ENCODE measurements around the gene CTNNA3.

The CTNNA3 gene

GRCh38 chr10:66762218-66762729, 933.7 kb downstream of the CTNNA3 start:
- Histone ChIP-seq H3K79me2 (ENCODE audit: insufficient read depth, low read length) (no peaks in the 10 kb centered on the region), H3K9me3 (ENCODE audit: insufficient read depth, low read depth, low read length) (no peaks in the 10 kb centered on the region), H2AFZ (ENCODE audit: low read length) (no peak overlapping the region), H3K4me1 (ENCODE audit: insufficient read depth, low read length, poor library complexity, severe bottlenecking) (no peaks in the 10 kb centered on the region), H3K4me3 (ENCODE audit: low read length, poor library complexity, severe bottlenecking) (no peak overlapping the region), H3K9me2 (replicated peaks; ENCODE audit: low read depth, low read length) (no peaks in the 10 kb centered on the region), H3K36me3 (ENCODE audit: insufficient read depth, low read length) (no peaks in the 10 kb centered on the region), H4K20me1 (ENCODE audit: insufficient read depth, low read length, poor library complexity, severe bottlenecking) (no peaks in the 10 kb centered on the region), H3K4me2 (ENCODE audit: low read depth, low read length, poor library complexity, severe bottlenecking) (no peak overlapping the region), H3K9ac (ENCODE audit: low read depth, low read length, poor library complexity, severe bottlenecking) (no peak overlapping the region), H3K27me3 (ENCODE audit: insufficient read depth, low read length, poor library complexity, severe bottlenecking) (no peaks in the 10 kb centered on the region), H3F3A (ENCODE audit: low read depth) (no peaks in the 10 kb centered on the region)
- TF ChIP-seq EZH2phosphoT487 (IDR thresholded peaks at IDR 0.05; ENCODE audit: borderline replicate concordance) (no peak), CTCF (conservative IDR thresholded peaks at IDR 0.05; ENCODE audit: low read length) (no peak)

GRCh38 chr10:66760941-66761340, 935.1 kb downstream of the CTNNA3 start:
- Histone ChIP-seq H2AFZ (ENCODE audit: low read length) (no peak overlapping the region), H3K9ac (ENCODE audit: low read depth, low read length, poor library complexity, severe bottlenecking) (no peak overlapping the region), H3K36me3 (ENCODE audit: insufficient read depth, low read length) (no peaks in the 10 kb centered on the region), H3K4me3 (ENCODE audit: low read length, poor library complexity, severe bottlenecking) (no peak overlapping the region), H4K20me1 (ENCODE audit: insufficient read depth, low read length, poor library complexity, severe bottlenecking) (no peaks in the 10 kb centered on the region), H3K4me1 (ENCODE audit: insufficient read depth, low read length, poor library complexity, severe bottlenecking) (no peaks in the 10 kb centered on the region), H3K4me2 (ENCODE audit: low read depth, low read length, poor library complexity, severe bottlenecking) (no peak overlapping the region), H3F3A (ENCODE audit: low read depth) (no peaks in the 10 kb centered on the region), H3K79me2 (ENCODE audit: insufficient read depth, low read length) (no peaks in the 10 kb centered on the region), H3K9me3 (ENCODE audit: insufficient read depth, low read depth, low read length) (no peaks in the 10 kb centered on the region), H3K27me3 (ENCODE audit: insufficient read depth, low read length, poor library complexity, severe bottlenecking) (no peaks in the 10 kb centered on the region), H3K9me2 (replicated peaks; ENCODE audit: low read depth, low read length) (no peaks in the 10 kb centered on the region)
- TF ChIP-seq EZH2phosphoT487 (IDR thresholded peaks at IDR 0.05; ENCODE audit: borderline replicate concordance) (no peak), CTCF (conservative IDR thresholded peaks at IDR 0.05; ENCODE audit: low read length) (no peak)

GRCh38 chr10:66755474-66755873, 940.5 kb downstream of the CTNNA3 start:
- TF ChIP-seq EZH2phosphoT487 (IDR thresholded peaks at IDR 0.05; ENCODE audit: borderline replicate concordance) (no peak), CTCF (conservative IDR thresholded peaks at IDR 0.05; ENCODE audit: low read length) (no peak)
- H3K36me3 ChIP-seq (ENCODE audit: insufficient read depth, low read length): no peaks in the 10 kb centered on the region

More at GRCh38 chr10:66755474-66755873, 940.5 kb downstream of the CTNNA3 start:
- Histone ChIP-seq H2AFZ (ENCODE audit: low read length) (no peak overlapping the region), H3K9me3 (ENCODE audit: insufficient read depth, low read depth, low read length) (no peaks in the 10 kb centered on the region; the same call in 1 of the 2 replicates), H3K4me1 (ENCODE audit: insufficient read depth, low read length, poor library complexity, severe bottlenecking) (no peaks in the 10 kb centered on the region), H3K9me2 (replicated peaks; ENCODE audit: low read depth, low read length) (no peaks in the 10 kb centered on the region), H3K27me3 (ENCODE audit: insufficient read depth, low read length, poor library complexity, severe bottlenecking) (no peaks in the 10 kb centered on the region), H3K4me2 (ENCODE audit: low read depth, low read length, poor library complexity, severe bottlenecking) (no peak overlapping the region), H3K79me2 (ENCODE audit: insufficient read depth, low read length) (no peaks in the 10 kb centered on the region), H4K20me1 (ENCODE audit: insufficient read depth, low read length, poor library complexity, severe bottlenecking) (no peaks in the 10 kb centered on the region), H3F3A (ENCODE audit: low read depth) (no peaks in the 10 kb centered on the region), H3K4me3 (ENCODE audit: low read length, poor library complexity, severe bottlenecking) (no peak overlapping the region), H3K9ac (ENCODE audit: low read depth, low read length, poor library complexity, severe bottlenecking) (no peak overlapping the region)
